ENCODE data around the gene PUS3.

DNA sequence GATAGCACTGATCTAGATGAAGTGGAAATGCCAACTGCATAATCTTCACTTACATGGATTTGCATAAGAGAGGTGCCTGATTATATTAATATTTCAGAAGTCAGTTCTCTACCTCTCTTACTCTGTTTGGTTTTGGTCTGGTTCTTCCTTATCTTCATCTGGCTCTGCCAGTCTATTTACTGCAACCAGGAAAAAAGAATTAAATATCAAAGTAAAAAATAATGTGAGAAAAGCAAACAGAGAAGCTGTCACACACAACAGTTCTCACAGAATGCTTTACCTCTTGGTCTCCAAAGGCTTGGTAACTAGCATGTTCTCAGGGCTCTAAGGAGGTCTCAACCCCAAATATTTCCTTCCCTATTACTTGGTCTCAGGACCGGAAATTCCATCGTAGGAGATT is 49.6 kb upstream of the PUS3 start:
- TF ChIP-seq EZH2phosphoT487 (IDR thresholded peaks at IDR 0.05; ENCODE audit: insufficient read depth, low read depth) (no peak), EZH2 (IDR thresholded peaks at IDR 0.05; ENCODE audit: insufficient read depth, poor library complexity, severe bottlenecking) (no peak)

Data from GM23248 (cell line).